ENCODE results near the gene TAS2R20. TPM values are rescaled to one million over a fixed set of nuclear protein-coding genes. Genes with fewer than 3 reads are reported as not detected.
"Not testable (repeated sequence)": the region's sequence is repeated elsewhere in the genome, so short reads cannot be mapped to it uniquely, and the experiment has no call there.

Gene TAS2R20, protein sequence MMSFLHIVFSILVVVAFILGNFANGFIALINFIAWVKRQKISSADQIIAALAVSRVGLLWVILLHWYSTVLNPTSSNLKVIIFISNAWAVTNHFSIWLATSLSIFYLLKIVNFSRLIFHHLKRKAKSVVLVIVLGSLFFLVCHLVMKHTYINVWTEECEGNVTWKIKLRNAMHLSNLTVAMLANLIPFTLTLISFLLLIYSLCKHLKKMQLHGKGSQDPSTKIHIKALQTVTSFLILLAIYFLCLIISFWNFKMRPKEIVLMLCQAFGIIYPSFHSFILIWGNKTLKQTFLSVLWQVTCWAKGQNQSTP
- 1 to 10 TPM; 4.6 to 7.9 (median 5.6) TPM for total RNA-seq

DNA sequence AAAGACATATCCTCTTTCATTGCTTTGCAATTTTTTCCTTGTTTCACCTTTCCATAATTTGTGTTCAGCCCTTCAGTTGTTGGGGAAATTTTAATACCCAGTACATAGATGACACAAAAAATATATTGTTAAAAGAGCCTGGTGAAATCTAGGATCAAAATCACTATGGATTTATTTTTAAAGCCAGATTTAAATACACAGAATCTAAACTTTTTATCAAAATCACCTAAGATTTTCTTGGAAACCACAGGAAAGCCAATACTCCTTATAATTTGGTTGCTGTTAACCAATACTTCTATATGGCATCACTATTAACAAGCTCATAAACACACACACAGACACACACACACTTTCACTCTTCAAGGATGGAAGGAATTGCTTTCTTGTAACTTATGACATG lies at the start of gene TAS2R20:
TSS of gene TAS2R20 (minus strand) at position 101 of the 400 bp plus-strand sequence. CDS start 429 bp downstream, outside the sequence.
- no peaks in the 10 kb centered on the region for H3K27me3 ChIP-seq
- H3K27ac ChIP-seq, result no peak within 1 kb of the TSS
- TF ChIP-seq POLR2A (IDR thresholded peaks at IDR 0.05), result no peak
- TF ChIP-seq, protein P1, sequence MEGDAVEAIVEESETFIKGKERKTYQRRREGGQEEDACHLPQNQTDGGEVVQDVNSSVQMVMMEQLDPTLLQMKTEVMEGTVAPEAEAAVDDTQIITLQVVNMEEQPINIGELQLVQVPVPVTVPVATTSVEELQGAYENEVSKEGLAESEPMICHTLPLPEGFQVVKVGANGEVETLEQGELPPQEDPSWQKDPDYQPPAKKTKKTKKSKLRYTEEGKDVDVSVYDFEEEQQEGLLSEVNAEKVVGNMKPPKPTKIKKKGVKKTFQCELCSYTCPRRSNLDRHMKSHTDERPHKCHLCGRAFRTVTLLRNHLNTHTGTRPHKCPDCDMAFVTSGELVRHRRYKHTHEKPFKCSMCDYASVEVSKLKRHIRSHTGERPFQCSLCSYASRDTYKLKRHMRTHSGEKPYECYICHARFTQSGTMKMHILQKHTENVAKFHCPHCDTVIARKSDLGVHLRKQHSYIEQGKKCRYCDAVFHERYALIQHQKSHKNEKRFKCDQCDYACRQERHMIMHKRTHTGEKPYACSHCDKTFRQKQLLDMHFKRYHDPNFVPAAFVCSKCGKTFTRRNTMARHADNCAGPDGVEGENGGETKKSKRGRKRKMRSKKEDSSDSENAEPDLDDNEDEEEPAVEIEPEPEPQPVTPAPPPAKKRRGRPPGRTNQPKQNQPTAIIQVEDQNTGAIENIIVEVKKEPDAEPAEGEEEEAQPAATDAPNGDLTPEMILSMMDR (IDR thresholded peaks at IDR 0.05), result no peak
- no peak for TF ChIP-seq POLR2AphosphoS5 (IDR thresholded peaks at IDR 0.05)
- no peak for DNase-seq (ENCODE audit: low spot score in 2 of 2)
- no peaks in the 10 kb centered on the region for H3K9me3 ChIP-seq
- H3K36me3 ChIP-seq, result no peaks in the 10 kb centered on the region
- H3K4me3 ChIP-seq, result no peak within 1 kb of the TSS
- intact Hi-C loops (cut with DNase I; ENCODE audit: low total_unique reads), result no loop called here
- no peaks in the 10 kb centered on the region for H3K4me1 ChIP-seq

- H3K27ac ChIP-seq; H3K27me3 ChIP-seq; H3K4me3 ChIP-seq; H3K36me3 ChIP-seq; intact Hi-C loops (cut with DNase I; ENCODE audit: low total_unique reads); DNase-seq (ENCODE audit: low spot score in 2 of 2); H3K9me3 ChIP-seq; H3K4me1 ChIP-seq: not testable (repeated sequence)
These were observed 43.3 kb upstream of the TAS2R20 start for GRCh38 chr12:11041366-11041765.

GRCh38 chr12:11040162-11040561 lies 42.1 kb upstream of the TAS2R20 start:
- no peak for TF ChIP-seq POLR2A (IDR thresholded peaks at IDR 0.05)
- TF ChIP-seq, protein P1 (IDR thresholded peaks at IDR 0.05), result no peak
- TF ChIP-seq POLR2AphosphoS5 (IDR thresholded peaks at IDR 0.05), result no peak
- intact Hi-C loops (cut with DNase I; ENCODE audit: low total_unique reads), result no loop called here
- no peak overlapping the region for H3K4me3 ChIP-seq

GRCh38 chr12:11039171-11039570 lies 41.1 kb upstream of the TAS2R20 start:
- H3K36me3 ChIP-seq, result no peaks in the 10 kb centered on the region
- H3K9me3 ChIP-seq, result no peaks in the 10 kb centered on the region
- no peak for TF ChIP-seq POLR2A (IDR thresholded peaks at IDR 0.05)
- TF ChIP-seq, protein P1 (IDR thresholded peaks at IDR 0.05), result no peak
- TF ChIP-seq POLR2AphosphoS5 (IDR thresholded peaks at IDR 0.05), result no peak
- H3K27ac ChIP-seq, result no peak overlapping the region
- intact Hi-C loops (cut with DNase I; ENCODE audit: low total_unique reads), result no loop called here
- no peaks in the 10 kb centered on the region for H3K27me3 ChIP-seq
- DNase-seq (ENCODE audit: low spot score in 2 of 2), result no peak
- no peaks in the 10 kb centered on the region for H3K4me1 ChIP-seq
- no peak overlapping the region for H3K4me3 ChIP-seq

More at GRCh38 chr12:11040162-11040561, 42.1 kb upstream of the TAS2R20 start:
- DNase-seq (ENCODE audit: low spot score in 2 of 2), result no peak
- no peaks in the 10 kb centered on the region for H3K36me3 ChIP-seq
- no peaks in the 10 kb centered on the region for H3K4me1 ChIP-seq
- no peaks in the 10 kb centered on the region for H3K9me3 ChIP-seq
- no peaks in the 10 kb centered on the region for H3K27me3 ChIP-seq
- H3K27ac ChIP-seq, result no peak overlapping the region

GRCh38 chr12:11033959-11034358 lies 35.9 kb upstream of the TAS2R20 start:
- DNase-seq (ENCODE audit: low spot score in 2 of 2); H3K4me3 ChIP-seq; intact Hi-C loops (cut with DNase I; ENCODE audit: low total_unique reads): not testable (repeated sequence)

GRCh38 chr12:11031307-11031706 lies 33.2 kb upstream of the TAS2R20 start, which contains the start of gene TAS2R31:
TSS of gene TAS2R31 (minus strand) at chr12:11031407. CDS start at chr12:11031335, 72 bp downstream.
- H3K4me3 ChIP-seq, result no peak within 1 kb of the TSS
- H3K27me3 ChIP-seq, result no peaks in the 10 kb centered on the region
- TF ChIP-seq POLR2A (IDR thresholded peaks at IDR 0.05), result no peak
- TF ChIP-seq, protein P1 (IDR thresholded peaks at IDR 0.05), result no peak
- TF ChIP-seq POLR2AphosphoS5 (IDR thresholded peaks at IDR 0.05), result no peak
- H3K4me1 ChIP-seq, result no peaks in the 10 kb centered on the region
- no peaks in the 10 kb centered on the region for H3K36me3 ChIP-seq
- H3K9me3 ChIP-seq, result no peaks in the 10 kb centered on the region
- intact Hi-C loops (cut with DNase I; ENCODE audit: low total_unique reads), result no loop called here
- no peak within 1 kb of the TSS for H3K27ac ChIP-seq
- DNase-seq (ENCODE audit: low spot score in 2 of 2), result no peak

More at GRCh38 chr12:11033959-11034358, 35.9 kb upstream of the TAS2R20 start:
- H3K27ac ChIP-seq, H3K36me3 ChIP-seq, H3K4me1 ChIP-seq, H3K9me3 ChIP-seq, H3K27me3 ChIP-seq: not testable (repeated sequence)
